HG03442 (cell line): ENCODE results near the gene NAA35.
"Not testable (repeated sequence)": the region's sequence is repeated elsewhere in the genome, so short reads cannot be mapped to it uniquely, and the experiment has no call there.

ENCODE experiments used
- ATAC-seq: cut with Tn5 transposase; IDR thresholded peaks from one replicate; pipeline ENCODE4 v1.9.1; 2021; ENCODE audit warnings: mild to moderate bottlenecking, moderate library complexity; ENCODE audit not compliant: unreplicated experiment

NAA35 gene

GRCh38 chr9:86022687-86023266, 81.8 kb downstream of the NAA35 start:
- ATAC-seq, result no peak

- no peak for ATAC-seq
These were observed 86.8 kb downstream of the NAA35 start for GRCh38 chr9:86027767-86028166.

- ATAC-seq, result no peak
These were observed 94.2 kb downstream of the NAA35 start for GRCh38 chr9:86034863-86035734.

- no peak for ATAC-seq
These were observed 95.0 kb downstream of the NAA35 start for GRCh38 chr9:86035827-86036440.

- no peak for ATAC-seq
These were observed 95.6 kb downstream of the NAA35 start for GRCh38 chr9:86036555-86036954.

GRCh38 chr9:86039991-86040860, 99.3 kb downstream of the NAA35 start:
- no peak for ATAC-seq

- no peak for ATAC-seq
These were observed 99.9 kb downstream of the NAA35 start for GRCh38 chr9:86040861-86041155.

GRCh38 chr9:86041311-86041741, 100.4 kb downstream of the NAA35 start:
- no peak for ATAC-seq

GRCh38 chr9:86042199-86042978, 101.4 kb downstream of the NAA35 start:
- ATAC-seq, result no peak

- ATAC-seq, result no peak
These were observed 102.6 kb downstream of the NAA35 start for GRCh38 chr9:86043586-86043985.

GRCh38 chr9:86043999-86044398, 103.1 kb downstream of the NAA35 start:
- no peak for ATAC-seq

- ATAC-seq, result no peak
These were observed 104.7 kb downstream of the NAA35 start for GRCh38 chr9:86045654-86046053.

GRCh38 chr9:86046071-86046636, 105.2 kb downstream of the NAA35 start:
- no peak for ATAC-seq

- ATAC-seq, result no peak
These were observed 106.0 kb downstream of the NAA35 start for GRCh38 chr9:86046930-86047341.

GRCh38 chr9:86047361-86047760, 106.4 kb downstream of the NAA35 start:
- no peak for ATAC-seq

GRCh38 chr9:86048018-86048742, 107.2 kb downstream of the NAA35 start:
- not testable (repeated sequence) for ATAC-seq

- no peak for ATAC-seq
These were observed 111.9 kb downstream of the NAA35 start for GRCh38 chr9:86052556-86053468.

- no peak for ATAC-seq
These were observed 113.7 kb downstream of the NAA35 start for GRCh38 chr9:86054695-86055094.
